Gastroesophageal sphincter (tissue), 4 donors: Measurements from ENCODE around the gene SPATA21. TPM values are rescaled to one million over a fixed set of nuclear protein-coding genes. Genes with fewer than 3 reads are reported as not detected.
A peak's percentile ranks its signal among the peaks of the same experiment; 100 is the strongest.

Experiments used
- ATAC-seq: fragments of 150-250 bp; one replicate; pipeline ENCODE4 v1.9.1; 2016; ENCODE audit warnings: mild to moderate bottlenecking, moderate library complexity
- H3K27ac ChIP-seq, 4 donors: fragments of 200-600 bp; sonication (generic) in 3 of 4; 1 replicate in 3 of 4; 2 replicates in 1 of 4; pipeline ENCODE4 v1.5.1; 2016 to 2019
- H3K27me3 ChIP-seq: fragments of 200-600 bp; sonication (generic); one replicate; pipeline ENCODE4 v1.5.1; 2019
- H3K36me3 ChIP-seq, 2 donors: fragments of 200-600 bp; sonication (generic); one replicate each; pipeline ENCODE4 v1.5.1; 2019; ENCODE audit warnings: control low read depth in 1 of 2
- H3K4me1 ChIP-seq, 3 donors: fragments of 200-600 bp; sonication (generic); 1 replicate in 2 of 3; 2 replicates in 1 of 3; pipeline ENCODE4 v1.5.1; 2016 to 2019; ENCODE audit warnings: control low read depth in 2 of 3
- H3K4me3 ChIP-seq, 2 donors: fragments of 200-600 bp; sonication (generic); one replicate each; pipeline ENCODE4 v1.5.1; 2019; ENCODE audit warnings: mild to moderate bottlenecking in 1 of 2, moderate library complexity in 1 of 2
- H3K9me3 ChIP-seq, 3 donors: fragments of 200-600 bp; sonication (generic); one replicate each; pipeline ENCODE4 v1.5.1; 2017 to 2019; ENCODE audit warnings: control low read depth in 2 of 3
- CTCF ChIP-seq, 4 experiments: fragments of 200-600 bp in 2 of 4; fragments of 450-650 bp in 2 of 4; sonication (generic) in 1 of 4; IDR thresholded peaks; one replicate each; pipeline ENCODE4 v1.5.1; 2017 to 2019; ENCODE audit warnings: antibody characterized with exemption in 4 of 4, mild to moderate bottlenecking in 2 of 4, moderate library complexity in 2 of 4
- EP300 ChIP-seq: sonication (generic); formaldehyde crosslinking; IDR thresholded peaks from one replicate; pipeline ENCODE4 v1.6.1; 2017; ENCODE audit warnings: antibody characterized with exemption, mild to moderate bottlenecking
- POLR2A ChIP-seq, 2 donors: fragments of 450-650 bp; IDR thresholded peaks; one replicate each; pipeline ENCODE4 v1.6.1; 2017; ENCODE audit warnings: antibody characterized with exemption in 2 of 2, mild to moderate bottlenecking in 2 of 2, moderate library complexity in 1 of 2
- POLR2AphosphoS5 ChIP-seq: sonication (generic); formaldehyde crosslinking; IDR thresholded peaks from one replicate; pipeline ENCODE4 v1.6.1; 2017; ENCODE audit warnings: antibody characterized with exemption
- WGBS, 2 donors: methylation state at CpG; one replicate each; pipeline ENCODE4 v1.1.5; 2018; ENCODE audit warnings: low coverage in 1 of 2; 5-methylcytosine and 5-hydroxymethylcytosine counted together
- total RNA-seq, 4 donors: library from RNA; depleted of rRNA; stranded (reverse); fragments of >200 nt; gene quantifications; one replicate each; pipeline ENCODE4 v1.1.0, GENCODE V29; 2016

The SPATA21 gene
- total RNA-seq, 4 donors from 2014 or later, result 0.12 to 3.6 TPM; not detected in 2

- ATAC-seq, result no peak
- Histone ChIP-seq H3K27ac (peak overlapping the region in 3 of 4 donors; percentile 78 to 81 (median 78)), H3K4me3 (peak overlapping the region; percentile 58 to 95), H3K27me3 (no peaks in the 10 kb centered on the region), H3K4me1 (peaks cover 0 to 41% (median 10%) of the 10 kb centered on the region in 3 donors), H3K36me3 (peaks cover 0 to 34% of the 10 kb centered on the region in 2 donors), H3K9me3 (no peaks in the 10 kb centered on the region)
- TF ChIP-seq CTCF (IDR thresholded peaks at IDR 0.05) (no peak), EP300 (no peak), POLR2A (IDR thresholded peaks at IDR 0.05) (no peak), POLR2AphosphoS5 (no peak)
- WGBS, 2 donors, result 3 to 4% methylated on average over 6 to 7 of the region's 12 CpGs
Observed at GRCh38 chr1:16441282-16441665, 4.0 kb upstream of the SPATA21 start.

- TF ChIP-seq POLR2AphosphoS5, result peak; percentile 49
- no peak for TF ChIP-seq EP300
- TF ChIP-seq CTCF (IDR thresholded peaks at IDR 0.05), result peak in 3 of 4 experiments; percentile 82 to 95 (median 86)
- peak in 1 of 2 donors; percentile 41 for TF ChIP-seq POLR2A (IDR thresholded peaks at IDR 0.05)
- no peaks in the 10 kb centered on the region for H3K27me3 ChIP-seq
- H3K36me3 ChIP-seq, result peaks cover 0 to 28% of the 10 kb centered on the region in 2 donors
- peak; percentile 96 for ATAC-seq
- peaks cover 0 to 41% (median 10%) of the 10 kb centered on the region in 3 donors for H3K4me1 ChIP-seq
- no peaks in the 10 kb centered on the region for H3K9me3 ChIP-seq
- H3K4me3 ChIP-seq, result peak within 1 kb of the TSS; percentile 58 to 95
- WGBS, 2 donors, result 0% methylated on average over 12 of the region's 68 CpGs; no CpG with 5 or more reads in 1 of the 2 donors
- peak within 1 kb of the TSS in 3 of 4 donors; percentile 78 to 81 (median 78) for H3K27ac ChIP-seq
Observed at GRCh38 chr1:16440470-16441281, 3.5 kb upstream of the SPATA21 start, which contains the start of gene NECAP2. NECAP2 (plus strand) TSS chr1:16440724; CDS start chr1:16440762, 38 bp downstream.

GRCh38 chr1:16440131-16440469 is 2.9 kb upstream of the SPATA21 start:
- Histone ChIP-seq H3K36me3 (peaks cover 0 to 23% of the 10 kb centered on the region in 2 donors), H3K4me1 (peaks cover 0 to 41% (median 10%) of the 10 kb centered on the region in 3 donors), H3K27me3 (no peaks in the 10 kb centered on the region), H3K27ac (peak overlapping the region in 3 of 4 donors; percentile 78 to 81 (median 78)), H3K9me3 (no peaks in the 10 kb centered on the region), H3K4me3 (peak overlapping the region; percentile 58 to 95)
- peak; percentile 38 for ATAC-seq
- TF ChIP-seq CTCF (IDR thresholded peaks at IDR 0.05) (no peak), POLR2A (IDR thresholded peaks at IDR 0.05) (no peak), EP300 (no peak), POLR2AphosphoS5 (no peak)
- WGBS, 2 donors, result 80 to 83% methylated on average over 1 to 2 of the region's 7 CpGs

GRCh38 chr1:16438924-16439323 is 1.7 kb upstream of the SPATA21 start:
- Histone ChIP-seq H3K9me3 (no peaks in the 10 kb centered on the region), H3K27ac (no peak overlapping the region), H3K4me3 (no peak overlapping the region), H3K27me3 (no peaks in the 10 kb centered on the region), H3K4me1 (peaks cover 0 to 38% (median 10%) of the 10 kb centered on the region in 3 donors), H3K36me3 (peaks cover 0 to 11% of the 10 kb centered on the region in 2 donors)
- ATAC-seq, result no peak
- 83 to 84% methylated on average over 2 of the region's 2 CpGs for WGBS, 2 donors
- TF ChIP-seq POLR2AphosphoS5 (no peak), POLR2A (IDR thresholded peaks at IDR 0.05) (no peak), EP300 (no peak), CTCF (IDR thresholded peaks at IDR 0.05) (no peak)
